ENCODE measurements around the gene ZC4H2. TPM values are rescaled to one million over a fixed set of nuclear protein-coding genes. Genes with fewer than 3 reads are reported as not detected.
A peak's percentile ranks its signal among the peaks of the same experiment; 100 is the strongest.
"Not testable (repeated sequence)": the region's sequence is repeated elsewhere in the genome, so short reads cannot be mapped to it uniquely, and the experiment has no call there.

Gene ZC4H2
- total RNA-seq (2014; rRNA removed; shearing (Covaris generic)) = 8.6 and 12.5 TPM in 2 replicates

- peak; percentile 34 for DNase-seq (ENCODE audit: low spot score)
These were observed at the start of gene ZC4H2 for GRCh38 chrX:64975989-64976672. Gene ZC4H2, minus strand, starts transcription at chrX:64976450. Its CDS starts 73 bp downstream, at chrX:64976377.

DNA sequence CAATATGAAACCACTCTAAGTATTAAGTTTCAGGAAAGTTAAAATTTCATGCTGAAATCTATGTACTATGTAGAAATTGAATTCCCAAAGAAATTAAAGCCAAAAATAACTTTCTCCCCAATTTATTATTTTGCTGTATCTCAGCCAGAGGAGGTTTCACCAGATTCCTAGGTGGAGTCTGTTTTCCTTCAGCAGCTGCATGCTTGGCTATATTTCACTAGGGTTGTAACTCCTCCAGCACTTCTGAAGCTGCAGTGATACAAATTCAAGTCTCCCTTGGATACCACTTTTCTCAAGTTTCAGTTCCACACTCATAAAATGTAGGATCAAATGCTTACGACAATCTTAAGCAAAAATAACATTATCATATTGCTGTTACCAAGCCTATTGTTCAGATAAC, 41.2 kb upstream of the ZC4H2 start:
- no peak for DNase-seq (ENCODE audit: low spot score)

DNA sequence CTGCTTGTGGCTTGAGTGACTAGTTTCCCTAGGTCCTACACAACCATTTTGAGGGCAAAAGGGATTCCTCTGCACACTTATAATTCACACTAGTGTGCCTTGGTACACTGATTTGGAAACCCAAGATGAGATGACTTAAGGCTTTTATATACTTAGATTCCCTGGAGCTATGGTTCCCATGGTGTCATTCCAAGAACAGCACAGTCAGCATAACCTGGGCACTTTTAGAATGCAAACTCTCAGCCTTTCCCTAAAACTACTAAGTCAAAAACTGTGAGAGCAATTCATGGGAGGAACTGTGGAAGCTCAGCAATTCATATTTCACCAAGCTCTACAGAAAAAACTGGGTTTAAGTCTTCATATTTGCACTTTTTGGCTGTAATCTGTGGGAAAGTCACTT, 38.0 kb upstream of the ZC4H2 start:
- no peak for DNase-seq (ENCODE audit: low spot score)

GRCh38 chrX:65009459-65009858, 33.2 kb upstream of the ZC4H2 start:
- no peak for DNase-seq (ENCODE audit: low spot score)

- not testable (repeated sequence) for DNase-seq (ENCODE audit: low spot score)
These were observed 26.0 kb upstream of the ZC4H2 start for GRCh38 chrX:65002208-65002607.

DNA sequence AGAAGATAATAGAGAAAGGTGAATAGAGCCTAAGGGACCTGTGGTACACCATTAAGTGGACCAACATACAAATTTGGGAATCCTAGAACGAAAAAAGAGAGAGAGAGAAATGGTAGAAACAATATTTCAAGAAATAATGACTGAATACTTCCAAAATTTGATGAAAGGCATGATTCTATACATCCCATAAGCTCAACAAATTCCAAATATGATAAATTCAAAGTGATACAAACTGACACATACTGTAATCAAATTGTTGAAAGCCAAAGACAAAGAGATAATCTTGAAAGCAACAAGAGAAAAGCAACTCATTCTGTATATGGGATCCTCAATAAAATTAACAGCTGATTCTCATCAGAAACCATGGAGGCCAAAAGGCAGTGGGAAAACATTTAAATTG, 20.6 kb upstream of the ZC4H2 start:
- DNase-seq (ENCODE audit: low spot score) = no peak

GRCh38 chrX:64994131-64994798, 18.0 kb upstream of the ZC4H2 start:
- DNase-seq (ENCODE audit: low spot score) = no peak

DNA sequence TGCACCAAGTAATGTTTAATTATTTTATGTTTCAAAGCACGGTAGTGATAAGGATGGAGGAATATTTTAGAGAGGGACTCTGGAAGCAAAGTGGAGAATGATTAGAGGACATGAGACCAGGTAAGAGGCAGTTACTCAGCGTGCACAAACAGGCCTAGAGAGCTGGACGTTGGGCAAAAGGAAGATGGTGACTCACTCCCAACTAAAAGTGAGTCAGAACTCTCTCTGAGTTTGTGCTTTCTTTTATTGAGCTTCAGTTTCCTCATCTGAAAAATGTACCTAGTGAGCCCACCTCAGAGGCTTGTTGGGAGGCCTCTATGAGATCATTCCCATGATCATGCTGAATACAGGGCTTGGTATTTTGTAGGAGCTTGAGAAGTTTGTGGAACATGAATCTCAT, 1.6 kb upstream of the ZC4H2 start:
- DNase-seq (ENCODE audit: low spot score) = no peak

- no peak for DNase-seq (ENCODE audit: low spot score)
These were observed 801 bp upstream of the ZC4H2 start for GRCh38 chrX:64977051-64977450.

DNA sequence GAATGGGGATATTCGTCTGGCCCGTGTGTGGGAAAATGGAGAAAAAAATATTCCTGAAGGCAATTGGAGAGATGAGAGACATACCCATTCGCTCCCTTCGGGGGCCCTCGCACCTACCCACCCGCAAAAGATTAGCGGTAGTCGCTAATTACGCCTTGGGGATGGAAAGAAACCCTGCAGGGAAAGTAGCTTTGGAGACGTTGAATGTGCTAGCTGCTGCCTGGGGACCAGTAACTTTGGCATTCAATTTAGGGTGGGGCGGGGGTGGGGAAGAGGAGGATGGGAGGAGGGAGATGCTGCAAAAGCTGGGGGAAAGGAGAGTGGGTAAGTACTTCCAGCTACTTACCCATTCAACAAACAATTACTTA, 407 bp upstream of the ZC4H2 start:
- no peak for DNase-seq (ENCODE audit: low spot score)

- DNase-seq (ENCODE audit: low spot score) = peak; percentile 3
These were observed 759 bp downstream of the ZC4H2 start for GRCh38 chrX:64975491-64975890.

DNA sequence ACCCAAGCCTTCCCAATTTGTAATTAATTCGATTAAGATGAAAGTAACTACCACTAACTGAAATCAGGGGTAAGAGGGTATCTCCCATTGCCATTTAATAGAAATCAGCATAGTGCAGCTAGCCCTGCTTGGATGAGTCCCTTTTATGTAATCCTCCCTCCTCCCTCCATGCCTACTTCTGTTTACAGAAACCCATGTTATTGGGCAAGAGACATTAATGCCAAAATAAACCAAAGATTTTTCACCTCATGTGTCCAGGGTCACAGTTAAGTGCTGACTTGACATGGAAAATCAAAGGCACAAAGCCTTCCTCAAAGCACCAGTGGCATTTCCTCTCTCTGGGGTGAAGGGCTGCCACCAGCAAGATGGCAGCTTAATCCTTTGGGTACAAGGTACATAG, 50.8 kb downstream of the ZC4H2 start:
- no peak for DNase-seq (ENCODE audit: low spot score)

- no peak for DNase-seq (ENCODE audit: low spot score)
These were observed 68.1 kb downstream of the ZC4H2 start for GRCh38 chrX:64908121-64908520.

- no peak for DNase-seq (ENCODE audit: low spot score)
These were observed 81.7 kb downstream of the ZC4H2 start for GRCh38 chrX:64894454-64895038.

DNA sequence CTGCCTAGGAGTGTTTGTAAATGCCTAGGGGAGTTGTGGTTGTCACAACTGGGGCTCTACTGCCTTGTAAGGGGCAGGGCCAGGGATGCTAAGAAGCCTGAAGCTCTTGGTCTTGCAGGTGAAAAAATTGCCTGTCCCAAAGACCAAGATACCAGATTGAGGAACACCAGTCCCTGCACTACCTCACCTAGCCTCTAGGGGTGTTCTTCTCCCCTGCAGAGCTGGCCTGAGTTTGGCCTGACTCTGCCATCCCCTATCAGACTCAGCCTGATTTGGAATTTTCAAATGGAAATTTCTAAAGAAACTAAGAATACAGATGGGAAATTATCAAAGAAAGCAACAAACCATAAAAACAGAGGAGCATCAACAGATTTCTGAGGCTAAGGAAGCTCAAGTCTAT, 90.4 kb downstream of the ZC4H2 start:
- no peak for DNase-seq (ENCODE audit: low spot score)

GRCh38 chrX:64878709-64879108, 97.5 kb downstream of the ZC4H2 start:
- DNase-seq (ENCODE audit: low spot score) = not testable (repeated sequence)

DNA sequence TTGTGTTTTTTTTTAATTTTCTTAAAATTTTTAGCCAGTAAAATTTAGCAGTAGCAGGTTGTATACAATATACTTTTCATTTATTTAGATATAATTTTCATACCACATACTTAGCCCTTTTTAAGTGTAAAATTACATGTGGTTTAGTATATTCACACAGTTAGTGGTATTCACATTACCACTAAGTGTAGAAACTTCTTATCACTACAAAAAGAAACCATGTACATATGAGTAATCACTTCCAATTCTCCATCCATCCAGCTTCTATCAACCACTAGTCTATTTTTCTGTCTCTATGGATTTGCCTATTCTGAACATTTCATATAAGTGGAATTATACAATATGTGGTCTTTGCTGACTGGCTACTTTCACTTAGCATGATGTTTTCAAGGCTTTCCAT, 109.0 kb downstream of the ZC4H2 start:
- no peak for DNase-seq (ENCODE audit: low spot score)

Other genes starting within 250 kb of the ZC4H2 start
- gene ZC3H12B, start 58.4 kb upstream of the ZC4H2 start, total RNA-seq (2014; rRNA removed; shearing (Covaris generic)) = 0.04 and 0.43 TPM in 2 replicates

All from H4 (cell line).